Mucosa of descending colon (tissue), 3 donors: Measurements from ENCODE around the gene MAN1A2. TPM values are rescaled to one million over a fixed set of nuclear protein-coding genes. Genes with fewer than 3 reads are reported as not detected.

Experiments
- ATAC-seq: fragments of 200-7000 bp; cut with Tn5 transposase; one replicate; pipeline ENCODE4 v1.9.1; 2020; ENCODE audit warnings: mild to moderate bottlenecking, moderate library complexity
- DNase-seq, 3 donors: peaks; one replicate each; pipeline ENCODE4 v3.0.0-alpha.2; 2020
- H3K36me3 ChIP-seq: fragments of 200-600 bp; one replicate; pipeline ENCODE4 v1.8.0; 2021; ENCODE audit warnings: low read depth, mild to moderate bottlenecking
- H3K4me1 ChIP-seq: fragments of 200-600 bp; one replicate; pipeline ENCODE4 v1.8.0; 2021; ENCODE audit warnings: low read depth, mild to moderate bottlenecking
- H3K4me3 ChIP-seq: fragments of 200-600 bp; one replicate; pipeline ENCODE4 v1.8.0; 2021; ENCODE audit warnings: mild to moderate bottlenecking
- H3K9me3 ChIP-seq: fragments of 200-600 bp; one replicate; pipeline ENCODE4 v1.8.0; 2021; ENCODE audit warnings: mild to moderate bottlenecking
- CTCF ChIP-seq: fragments of 200-600 bp; IDR thresholded peaks from one replicate; pipeline ENCODE4 v1.8.0; 2022; ENCODE audit warnings: antibody characterized with exemption, mild to moderate bottlenecking
- intact Hi-C, 2 donors: fragments of 100-400 bp; cut with DNase I in 1 of 2; cut with micrococcal nuclease in 1 of 2; formaldehyde crosslinking; loops; one replicate each; pipeline versions ENCODE4 v1.11.0 to v1.11.1; 2022; cut with DNase I, micrococcal nuclease
- total RNA-seq, 3 donors: library from RNA; stranded (reverse); fragmentation: NEBNext Ultra II Directional in 2 of 3; extraction: Animal tissue kit (Norgen Biotek cat#: 25700) in 2 of 3; gene quantifications; one replicate each; pipeline versions ENCODE4 v1.2.1 to v1.2.4, GENCODE V29; 2021 to 2023
- donor health status: DM: no; HTN: no; CAD: no; lungs with moderate emphysema.
- donor health status: DM: no; HTN: no; CAD: no.
- donor health status: DM: no; HTN: yes; CAD: no.

The MAN1A2 gene
- total RNA-seq, 3 donors from 2014 or later: 29.1 to 59.6 (median 32.4) TPM

GRCh38 chr1:117389779-117390178 is 22.5 kb downstream of the MAN1A2 start:
- DNase-seq: no peak
- no peak for ATAC-seq
- H3K4me1 ChIP-seq: peaks cover 3% of the 10 kb centered on the region
- H3K9me3 ChIP-seq: no peaks in the 10 kb centered on the region
- no peak for TF ChIP-seq CTCF
- intact Hi-C loops: no loop called here
- H3K36me3 ChIP-seq: no peaks in the 10 kb centered on the region
- H3K4me3 ChIP-seq: no peak overlapping the region

- ATAC-seq (no peak), DNase-seq (no peak)
- intact Hi-C loops: no loop called here
Measured at GRCh38 chr1:117392771-117393170, 25.5 kb downstream of the MAN1A2 start.

GRCh38 chr1:117396074-117396473 is 28.8 kb downstream of the MAN1A2 start:
- no peaks in the 10 kb centered on the region for H3K36me3 ChIP-seq
- TF ChIP-seq CTCF: no peak
- ATAC-seq (no peak), DNase-seq (no peak)
- H3K9me3 ChIP-seq: no peaks in the 10 kb centered on the region
- H3K4me1 ChIP-seq: peaks cover 3% of the 10 kb centered on the region
- intact Hi-C loops: no loop called here
- H3K4me3 ChIP-seq: no peak overlapping the region

More at GRCh38 chr1:117392771-117393170, 25.5 kb downstream of the MAN1A2 start:
- Histone ChIP-seq H3K36me3 (no peaks in the 10 kb centered on the region), H3K4me3 (no peak overlapping the region), H3K9me3 (no peaks in the 10 kb centered on the region), H3K4me1 (peaks cover 3% of the 10 kb centered on the region)
- no peak for TF ChIP-seq CTCF

DNA sequence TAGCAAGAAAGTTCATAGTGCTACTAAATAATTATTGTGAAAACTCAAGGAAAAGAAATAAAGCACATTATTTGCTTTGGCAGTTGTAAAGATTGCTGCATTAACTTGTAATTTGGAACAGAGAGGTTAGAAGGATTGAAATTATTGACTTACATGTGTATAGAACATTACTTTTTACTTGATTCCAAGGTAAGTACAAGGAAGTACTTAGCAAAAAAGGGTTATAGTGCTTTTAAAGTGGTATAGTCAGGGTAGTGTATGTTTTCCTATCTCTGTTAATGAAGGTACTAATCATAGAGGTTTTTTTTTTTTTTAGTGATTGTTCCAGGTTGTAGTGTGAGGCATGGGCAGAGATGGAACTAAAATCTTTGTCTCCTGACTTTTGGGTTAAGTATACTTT is 29.4 kb downstream of the MAN1A2 start:
- ATAC-seq (no peak), DNase-seq (no peak)
- no peak overlapping the region for H3K4me3 ChIP-seq
- TF ChIP-seq CTCF: no peak
- intact Hi-C loops: no loop called here
- no peaks in the 10 kb centered on the region for H3K9me3 ChIP-seq
- H3K4me1 ChIP-seq: peaks cover 3% of the 10 kb centered on the region
- no peaks in the 10 kb centered on the region for H3K36me3 ChIP-seq

GRCh38 chr1:117398957-117399356 is 31.7 kb downstream of the MAN1A2 start:
- Histone ChIP-seq H3K9me3 (no peaks in the 10 kb centered on the region), H3K4me1 (no peaks in the 10 kb centered on the region), H3K36me3 (no peaks in the 10 kb centered on the region), H3K4me3 (no peak overlapping the region)
- DNase-seq (no peak), ATAC-seq (no peak)
- intact Hi-C loops: no loop called here
- no peak for TF ChIP-seq CTCF

DNA sequence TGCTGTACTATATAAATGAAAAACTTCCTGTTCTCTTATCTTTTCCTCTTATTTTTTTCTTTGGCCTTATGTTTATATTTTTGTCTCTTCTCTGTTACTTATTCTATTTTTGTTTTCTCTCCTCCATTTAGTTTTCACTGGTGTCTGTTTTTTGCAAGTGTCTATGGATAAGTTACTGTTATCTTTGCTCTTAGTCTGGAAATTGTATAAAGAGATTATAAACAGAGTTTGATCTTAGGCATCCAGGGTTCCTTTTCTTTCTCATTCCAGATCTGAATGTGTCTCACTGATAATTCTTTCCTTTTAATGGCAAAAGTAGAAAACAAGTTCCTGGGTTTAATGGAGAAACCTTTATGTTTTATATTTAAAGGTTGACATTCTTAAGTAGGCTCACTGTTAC is 34.5 kb downstream of the MAN1A2 start:
- Histone ChIP-seq H3K36me3 (no peaks in the 10 kb centered on the region), H3K4me1 (peaks cover 3% of the 10 kb centered on the region), H3K4me3 (no peak overlapping the region), H3K9me3 (no peaks in the 10 kb centered on the region)
- no peak for TF ChIP-seq CTCF
- ATAC-seq: no peak
- no peak for DNase-seq
- intact Hi-C loops: no loop called here
